ENCODE results near the gene CYP4F3.

DNA sequence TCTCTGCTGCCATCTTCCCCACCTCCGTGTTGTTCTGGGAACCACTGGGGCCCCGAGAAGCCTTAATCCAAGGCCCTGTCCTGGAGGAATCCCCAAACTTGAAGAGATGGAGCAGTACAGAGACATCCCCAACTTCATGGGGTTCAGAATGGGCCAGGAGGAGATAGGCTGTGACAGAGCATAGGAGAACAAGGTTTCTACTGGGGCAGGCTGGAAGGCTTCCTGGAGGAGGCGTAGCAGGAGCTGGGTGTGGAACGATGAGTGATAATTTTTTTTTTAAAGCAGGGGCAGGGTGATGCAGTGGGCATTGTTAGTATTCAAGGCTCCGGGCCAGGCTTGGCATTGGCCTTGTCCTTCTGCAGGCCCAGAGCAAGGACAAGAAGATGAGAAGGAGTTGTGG is 22.4 kb upstream of the CYP4F3 start:
- TF ChIP-seq, protein P1, sequence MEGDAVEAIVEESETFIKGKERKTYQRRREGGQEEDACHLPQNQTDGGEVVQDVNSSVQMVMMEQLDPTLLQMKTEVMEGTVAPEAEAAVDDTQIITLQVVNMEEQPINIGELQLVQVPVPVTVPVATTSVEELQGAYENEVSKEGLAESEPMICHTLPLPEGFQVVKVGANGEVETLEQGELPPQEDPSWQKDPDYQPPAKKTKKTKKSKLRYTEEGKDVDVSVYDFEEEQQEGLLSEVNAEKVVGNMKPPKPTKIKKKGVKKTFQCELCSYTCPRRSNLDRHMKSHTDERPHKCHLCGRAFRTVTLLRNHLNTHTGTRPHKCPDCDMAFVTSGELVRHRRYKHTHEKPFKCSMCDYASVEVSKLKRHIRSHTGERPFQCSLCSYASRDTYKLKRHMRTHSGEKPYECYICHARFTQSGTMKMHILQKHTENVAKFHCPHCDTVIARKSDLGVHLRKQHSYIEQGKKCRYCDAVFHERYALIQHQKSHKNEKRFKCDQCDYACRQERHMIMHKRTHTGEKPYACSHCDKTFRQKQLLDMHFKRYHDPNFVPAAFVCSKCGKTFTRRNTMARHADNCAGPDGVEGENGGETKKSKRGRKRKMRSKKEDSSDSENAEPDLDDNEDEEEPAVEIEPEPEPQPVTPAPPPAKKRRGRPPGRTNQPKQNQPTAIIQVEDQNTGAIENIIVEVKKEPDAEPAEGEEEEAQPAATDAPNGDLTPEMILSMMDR (IDR thresholded peaks at IDR 0.05): no peak
- TF ChIP-seq POLR2A (IDR thresholded peaks at IDR 0.05; ENCODE audit: low read depth) (no peak), POLR2AphosphoS5 (IDR thresholded peaks at IDR 0.05) (no peak), EP300 (IDR thresholded peaks at IDR 0.05) (no peak)

All from esophagus muscularis mucosa (tissue), 4 donors.